ENCODE results near the gene NLK. TPM values are rescaled to one million over a fixed set of nuclear protein-coding genes. Genes with fewer than 3 reads are reported as not detected.

Gene NLK
- total RNA-seq, 1 experiment from 2014 or later, result 14.6 TPM

- POLR2A ChIA-PET, result no interaction called here
- BruUV-seq (replicated peaks), result no TSS peak
- intact Hi-C loops (cut with micrococcal nuclease), result no loop called here
These were observed 118.8 kb downstream of the NLK start for GRCh38 chr17:28161311-28161710.

GRCh38 chr17:28166478-28166877, 124.0 kb downstream of the NLK start:
- no TSS peak for BruUV-seq (replicated peaks)
- Mint-ChIP-seq H3K4me3 (ENCODE audit: unreplicated experiment) (no peak overlapping the region), H3K27ac (ENCODE audit: low read depth, unreplicated experiment) (no peak overlapping the region), H3K27me3 (ENCODE audit: insufficient read depth, unreplicated experiment) (no peaks in the 10 kb centered on the region), H3K4me1 (ENCODE audit: insufficient read depth, unreplicated experiment) (no peaks in the 10 kb centered on the region), H3K36me3 (ENCODE audit: insufficient read depth, unreplicated experiment) (peaks cover 31% of the 10 kb centered on the region), H3K9me3 (ENCODE audit: unreplicated experiment) (no peaks in the 10 kb centered on the region)
- no peak for DNase-seq (ENCODE audit: unreplicated experiment)
- ChIA-PET POLR2A (interaction anchor here (1.2 kb wide), 1 partner anchor 10 kb away, joined by 4 read pairs; no protein-coding TSS in a partner anchor), CTCF (interaction anchor here (0.6 kb wide), 1 partner anchor 9 kb away, joined by 3 read pairs; no protein-coding TSS in a partner anchor)
- TF ChIP-seq, protein P1, sequence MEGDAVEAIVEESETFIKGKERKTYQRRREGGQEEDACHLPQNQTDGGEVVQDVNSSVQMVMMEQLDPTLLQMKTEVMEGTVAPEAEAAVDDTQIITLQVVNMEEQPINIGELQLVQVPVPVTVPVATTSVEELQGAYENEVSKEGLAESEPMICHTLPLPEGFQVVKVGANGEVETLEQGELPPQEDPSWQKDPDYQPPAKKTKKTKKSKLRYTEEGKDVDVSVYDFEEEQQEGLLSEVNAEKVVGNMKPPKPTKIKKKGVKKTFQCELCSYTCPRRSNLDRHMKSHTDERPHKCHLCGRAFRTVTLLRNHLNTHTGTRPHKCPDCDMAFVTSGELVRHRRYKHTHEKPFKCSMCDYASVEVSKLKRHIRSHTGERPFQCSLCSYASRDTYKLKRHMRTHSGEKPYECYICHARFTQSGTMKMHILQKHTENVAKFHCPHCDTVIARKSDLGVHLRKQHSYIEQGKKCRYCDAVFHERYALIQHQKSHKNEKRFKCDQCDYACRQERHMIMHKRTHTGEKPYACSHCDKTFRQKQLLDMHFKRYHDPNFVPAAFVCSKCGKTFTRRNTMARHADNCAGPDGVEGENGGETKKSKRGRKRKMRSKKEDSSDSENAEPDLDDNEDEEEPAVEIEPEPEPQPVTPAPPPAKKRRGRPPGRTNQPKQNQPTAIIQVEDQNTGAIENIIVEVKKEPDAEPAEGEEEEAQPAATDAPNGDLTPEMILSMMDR (IDR thresholded peaks at IDR 0.05; ENCODE audit: unreplicated experiment), result no peak
- intact Hi-C loops (cut with micrococcal nuclease), result no loop called here

More at GRCh38 chr17:28161311-28161710, 118.8 kb downstream of the NLK start:
- H3K9me3 Mint-ChIP-seq (ENCODE audit: unreplicated experiment), result no peaks in the 10 kb centered on the region
- DNase-seq (ENCODE audit: unreplicated experiment), result no peak
- H3K27me3 Mint-ChIP-seq (ENCODE audit: insufficient read depth, unreplicated experiment), result no peaks in the 10 kb centered on the region
- no peak overlapping the region for H3K4me3 Mint-ChIP-seq (ENCODE audit: unreplicated experiment)
- peaks cover 7% of the 10 kb centered on the region for H3K36me3 Mint-ChIP-seq (ENCODE audit: insufficient read depth, unreplicated experiment)
- TF ChIP-seq, protein P1 (IDR thresholded peaks at IDR 0.05; ENCODE audit: unreplicated experiment), result no peak
- CTCF ChIA-PET, result no interaction called here
- no peaks in the 10 kb centered on the region for H3K4me1 Mint-ChIP-seq (ENCODE audit: insufficient read depth, unreplicated experiment)
- H3K27ac Mint-ChIP-seq (ENCODE audit: low read depth, unreplicated experiment), result no peak overlapping the region

GRCh38 chr17:28169621-28170349, 127.3 kb downstream of the NLK start:
- intact Hi-C loops (cut with micrococcal nuclease), result no loop called here
- ChIA-PET CTCF (no interaction called here), POLR2A (no interaction called here)
- Mint-ChIP-seq H3K36me3 (ENCODE audit: insufficient read depth, unreplicated experiment) (peaks cover 41% of the 10 kb centered on the region), H3K4me1 (ENCODE audit: insufficient read depth, unreplicated experiment) (no peaks in the 10 kb centered on the region), H3K27me3 (ENCODE audit: insufficient read depth, unreplicated experiment) (no peaks in the 10 kb centered on the region), H3K9me3 (ENCODE audit: unreplicated experiment) (no peaks in the 10 kb centered on the region), H3K27ac (ENCODE audit: low read depth, unreplicated experiment) (no peak overlapping the region), H3K4me3 (ENCODE audit: unreplicated experiment) (no peak overlapping the region)
- TF ChIP-seq, protein P1 (IDR thresholded peaks at IDR 0.05; ENCODE audit: unreplicated experiment), result no peak
- no peak for DNase-seq (ENCODE audit: unreplicated experiment)
- BruUV-seq (replicated peaks), result no TSS peak

GRCh38 chr17:28170771-28171170, 128.3 kb downstream of the NLK start:
- Mint-ChIP-seq H3K36me3 (ENCODE audit: insufficient read depth, unreplicated experiment) (peaks cover 45% of the 10 kb centered on the region), H3K27me3 (ENCODE audit: insufficient read depth, unreplicated experiment) (no peaks in the 10 kb centered on the region), H3K4me1 (ENCODE audit: insufficient read depth, unreplicated experiment) (no peaks in the 10 kb centered on the region), H3K27ac (ENCODE audit: low read depth, unreplicated experiment) (no peak overlapping the region), H3K9me3 (ENCODE audit: unreplicated experiment) (no peaks in the 10 kb centered on the region), H3K4me3 (ENCODE audit: unreplicated experiment) (no peak overlapping the region)
- TF ChIP-seq, protein P1 (IDR thresholded peaks at IDR 0.05; ENCODE audit: unreplicated experiment), result no peak
- ChIA-PET POLR2A (interaction anchor here (0.6 to 1.0 kb wide), 2 partner anchors 14 to 496 kb away, joined by 3 read pairs; no protein-coding TSS in a partner anchor), CTCF (interaction anchor here (1.1 kb wide), 1 partner anchor 30 kb away, joined by 3 read pairs; no protein-coding TSS in a partner anchor)
- no TSS peak for BruUV-seq (replicated peaks)
- DNase-seq (ENCODE audit: unreplicated experiment), result no peak
- intact Hi-C loops (cut with micrococcal nuclease), result no loop called here

Measured in MCF 10A (cell line).